ENCODE results near the gene HNRNPUL2.
"Not testable (repeated sequence)": the region's sequence is repeated elsewhere in the genome, so short reads cannot be mapped to it uniquely, and the experiment has no call there.

HNRNPUL2 gene

DNA sequence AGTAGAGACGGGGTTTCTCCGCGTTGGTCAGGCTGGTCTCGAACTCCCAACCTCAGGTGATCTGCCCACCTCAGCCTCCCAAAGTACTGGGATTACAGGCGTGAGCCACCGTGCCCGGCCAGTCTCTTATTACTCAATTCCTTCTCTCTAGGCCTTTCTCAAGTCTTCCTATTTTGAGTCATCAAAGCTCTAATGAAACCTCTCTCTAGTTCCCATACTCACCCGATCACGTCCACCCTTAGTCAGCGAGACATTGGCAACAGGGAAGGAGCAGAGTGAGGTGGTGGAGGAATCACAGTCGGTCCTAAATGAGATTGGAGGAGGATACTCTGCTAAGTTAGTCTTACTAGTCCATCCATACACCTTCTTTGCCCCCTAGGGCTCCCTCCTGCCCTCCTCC, 25.0 kb downstream of the HNRNPUL2 start:
- Mint-ChIP-seq H3K27ac (no peak overlapping the region), H3K36me3 (ENCODE audit: low read depth) (peaks cover 31% of the 10 kb centered on the region), H3K9me3 (no peaks in the 10 kb centered on the region), H3K4me3 (no peak overlapping the region), H3K4me1 (ENCODE audit: low read depth) (peaks cover 20% of the 10 kb centered on the region), H3K27me3 (no peaks in the 10 kb centered on the region)

DNA sequence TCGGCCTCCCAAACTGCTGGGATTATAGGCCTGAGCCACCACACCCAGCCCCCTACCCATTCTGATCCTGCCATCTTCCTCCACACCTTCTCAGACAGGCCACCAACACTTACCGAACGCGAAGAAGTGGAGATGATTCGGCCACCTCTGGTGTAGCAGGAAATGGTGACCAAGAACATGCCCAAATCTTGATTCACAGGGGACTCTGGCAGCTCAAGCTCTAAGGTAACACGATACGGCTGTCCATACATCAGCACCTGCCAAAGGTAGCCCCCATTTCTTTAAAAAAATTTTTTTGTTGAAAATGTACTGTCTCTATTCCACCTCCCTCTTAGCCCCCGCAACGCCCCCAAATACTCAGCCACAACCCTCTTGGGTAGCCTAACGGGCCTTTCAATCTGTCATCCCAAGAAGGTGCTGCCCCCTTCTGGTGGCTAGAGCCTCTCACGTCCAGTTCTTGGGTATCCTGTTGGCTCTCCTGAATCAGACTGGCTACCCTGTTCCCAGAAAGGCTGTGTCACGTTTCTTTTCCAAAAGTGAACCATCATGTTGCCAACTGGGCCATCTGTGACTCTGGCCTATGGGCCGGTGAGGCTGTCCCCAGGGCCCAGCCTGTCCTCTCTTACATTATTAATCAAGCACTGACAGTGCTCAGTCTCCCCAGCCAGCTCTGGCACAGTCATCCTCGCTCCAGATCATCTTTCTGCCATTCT, 32.6 kb downstream of the HNRNPUL2 start:
- Mint-ChIP-seq H3K27me3 (no peaks in the 10 kb centered on the region), H3K27ac (no peak overlapping the region), H3K36me3 (ENCODE audit: low read depth) (peaks cover 23% of the 10 kb centered on the region), H3K9me3 (no peaks in the 10 kb centered on the region), H3K4me3 (no peak overlapping the region), H3K4me1 (ENCODE audit: low read depth) (peaks cover 7% of the 10 kb centered on the region)

DNA sequence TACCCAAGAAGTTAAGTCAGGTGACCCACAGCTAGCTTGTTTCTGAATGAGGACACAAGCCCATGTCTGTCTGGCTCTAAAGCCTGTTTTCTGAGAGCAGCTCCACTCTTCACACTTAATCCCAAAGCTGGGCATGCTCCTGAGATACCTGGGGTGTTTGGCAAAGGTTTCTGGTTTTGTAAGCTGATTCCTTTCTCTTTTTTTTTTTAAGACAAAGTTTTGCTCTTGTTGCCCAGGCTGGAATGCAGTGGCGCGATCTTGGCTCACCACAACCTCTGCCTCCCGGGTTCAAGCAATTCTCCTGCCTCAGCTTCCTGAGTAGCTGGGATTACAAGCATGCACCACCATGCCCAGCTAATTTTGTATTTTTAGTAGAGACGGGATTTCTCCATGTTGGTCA, 33.6 kb downstream of the HNRNPUL2 start:
- not testable (repeated sequence) for H3K27ac Mint-ChIP-seq; H3K4me3 Mint-ChIP-seq; H3K9me3 Mint-ChIP-seq; H3K4me1 Mint-ChIP-seq (ENCODE audit: low read depth); H3K27me3 Mint-ChIP-seq
- H3K36me3 Mint-ChIP-seq (ENCODE audit: low read depth): peaks cover 24% of the 10 kb centered on the region

DNA sequence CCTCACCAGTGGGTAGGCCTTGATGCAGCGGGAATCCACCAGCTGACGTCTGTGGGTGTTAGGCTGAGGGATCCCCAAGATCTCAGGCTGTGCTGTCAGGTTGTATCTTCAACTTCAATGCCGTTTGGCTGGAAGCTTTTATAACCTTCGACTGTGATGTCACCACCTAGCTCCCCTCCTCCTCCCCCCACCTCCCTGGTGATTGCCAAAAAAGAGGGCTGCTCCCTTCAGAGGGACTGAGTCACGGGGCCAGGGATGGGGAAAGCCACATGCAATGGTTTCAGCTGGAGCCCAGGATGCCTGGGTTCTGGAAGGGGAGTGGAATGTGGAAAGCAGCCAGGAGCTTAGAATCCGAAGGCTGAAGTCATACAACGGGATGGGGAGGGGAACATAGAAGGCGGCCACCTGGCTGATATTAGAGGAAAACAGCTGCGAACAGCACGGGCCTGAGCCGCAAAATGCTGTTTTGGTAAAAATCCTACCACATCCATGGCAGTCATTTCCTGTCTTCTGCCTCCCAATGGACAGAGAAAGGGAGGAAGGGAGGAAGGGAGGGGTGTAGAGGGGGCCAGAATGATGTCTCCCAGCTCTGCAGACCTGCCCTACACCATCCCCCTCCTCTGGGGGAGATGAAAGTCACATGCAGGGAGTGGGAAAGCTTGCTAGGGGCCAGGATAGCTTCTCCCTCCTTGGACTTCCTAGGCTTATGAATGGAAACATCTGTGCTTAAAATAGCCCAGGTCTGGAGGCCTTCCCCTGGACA, 37.7 kb downstream of the HNRNPUL2 start, which contains the start of gene LRRN4CL:
LRRN4CL (minus strand) TSS at position 110 of the 763 bp plus-strand sequence. CDS start 1,022 bp downstream, outside the sequence.
- H3K4me1 Mint-ChIP-seq (ENCODE audit: low read depth): peaks cover 2% of the 10 kb centered on the region
- no peaks in the 10 kb centered on the region for H3K9me3 Mint-ChIP-seq
- no peak within 1 kb of the TSS for H3K27ac Mint-ChIP-seq
- H3K36me3 Mint-ChIP-seq (ENCODE audit: low read depth): peaks cover 23% of the 10 kb centered on the region
- H3K4me3 Mint-ChIP-seq: no peak within 1 kb of the TSS
- H3K27me3 Mint-ChIP-seq: peaks cover 9% of the 10 kb centered on the region

DNA sequence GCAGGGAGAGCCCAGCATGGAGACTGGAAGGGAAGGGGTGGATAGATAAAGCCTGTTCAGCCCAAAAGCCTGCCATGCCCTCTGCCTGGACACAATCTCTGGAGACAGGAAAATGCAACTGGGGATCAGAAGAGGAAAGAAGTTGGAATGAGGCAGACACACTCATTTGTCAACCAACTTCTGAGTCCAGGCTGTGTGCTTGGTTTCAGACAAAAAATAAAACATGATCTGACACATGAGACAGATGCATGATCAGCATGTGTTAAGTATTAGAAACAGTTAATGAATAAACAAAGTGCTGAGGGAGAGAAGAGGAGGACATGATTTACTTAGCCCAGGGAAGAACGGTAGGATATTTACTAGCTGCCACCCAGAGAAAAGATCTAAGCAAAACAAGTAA, 38.8 kb downstream of the HNRNPUL2 start:
- no peak overlapping the region for H3K4me3 Mint-ChIP-seq
- H3K27ac Mint-ChIP-seq: no peak overlapping the region
- peaks cover 23% of the 10 kb centered on the region for H3K36me3 Mint-ChIP-seq (ENCODE audit: low read depth)
- no peaks in the 10 kb centered on the region for H3K4me1 Mint-ChIP-seq (ENCODE audit: low read depth)
- H3K27me3 Mint-ChIP-seq: peaks cover 9% of the 10 kb centered on the region
- no peaks in the 10 kb centered on the region for H3K9me3 Mint-ChIP-seq

DNA sequence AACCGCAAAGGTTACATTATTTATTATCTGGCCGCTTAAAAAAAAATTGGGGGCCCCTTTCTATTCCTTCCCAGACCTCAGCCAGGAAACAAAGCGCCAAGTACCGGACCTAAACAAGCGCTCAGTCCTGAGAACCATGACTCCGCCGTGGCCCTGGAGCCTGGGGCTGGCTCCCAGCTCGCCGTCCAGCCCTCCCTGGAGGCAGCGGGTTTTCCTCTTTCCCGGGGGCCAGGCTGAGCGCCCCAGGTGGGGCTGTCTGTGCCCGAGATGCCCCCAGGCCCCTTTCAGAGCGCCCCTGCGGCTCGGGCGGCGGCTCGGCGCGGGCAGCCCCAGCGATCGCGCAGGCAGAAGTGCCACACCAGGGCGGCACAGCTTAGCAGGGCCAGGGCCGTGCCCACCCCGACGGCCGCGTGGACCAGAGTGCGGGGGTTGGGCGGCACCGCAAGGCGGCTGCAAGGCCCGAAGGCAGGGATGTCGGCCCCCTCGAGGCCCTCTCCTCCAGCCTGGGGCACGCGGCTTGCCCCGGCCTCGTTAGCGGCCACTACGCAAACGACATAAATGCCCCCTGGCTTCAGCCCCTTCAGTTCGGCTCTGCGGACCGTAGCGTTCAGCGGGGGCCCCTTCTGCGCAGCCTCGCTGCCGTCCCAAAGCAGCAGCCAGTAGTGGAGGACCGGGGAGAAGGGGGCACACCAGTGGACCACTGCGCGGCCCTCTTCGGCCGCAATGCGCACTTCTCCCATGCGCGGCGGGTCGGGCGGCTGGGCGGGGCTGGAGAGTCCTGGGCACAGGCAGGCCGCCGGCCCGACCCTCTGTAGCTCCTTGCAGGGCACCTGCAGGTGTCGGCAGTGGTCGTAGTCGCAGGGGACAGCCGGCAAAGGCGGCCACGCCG, 39.5 kb downstream of the HNRNPUL2 start:
- Mint-ChIP-seq H3K4me3 (no peak overlapping the region), H3K27ac (no peak overlapping the region), H3K4me1 (ENCODE audit: low read depth) (no peaks in the 10 kb centered on the region), H3K27me3 (peaks cover 9% of the 10 kb centered on the region), H3K36me3 (ENCODE audit: low read depth) (peaks cover 20% of the 10 kb centered on the region), H3K9me3 (no peaks in the 10 kb centered on the region)

DNA sequence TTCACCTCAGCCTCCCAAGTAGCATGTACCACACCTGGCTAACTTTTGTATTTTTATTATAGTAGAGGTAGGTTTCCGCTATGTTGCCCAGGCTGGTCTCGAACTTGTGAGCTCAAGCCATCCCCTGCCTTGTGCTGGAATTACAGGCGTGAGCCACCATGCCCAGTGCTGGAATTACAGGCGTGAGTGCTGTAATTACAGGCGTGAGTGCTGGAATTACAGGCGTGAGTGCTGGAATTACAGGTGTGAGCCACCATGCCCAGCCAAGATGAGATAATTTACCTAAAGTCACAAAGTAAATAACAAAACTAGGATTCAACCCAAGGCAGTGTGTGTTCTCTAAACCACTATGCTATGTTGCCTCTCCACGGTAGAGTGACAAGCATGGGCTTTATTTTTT, 44.7 kb downstream of the HNRNPUL2 start:
- H3K4me3 Mint-ChIP-seq: no peak overlapping the region
- peaks cover 22% of the 10 kb centered on the region for H3K4me1 Mint-ChIP-seq (ENCODE audit: low read depth)
- H3K9me3 Mint-ChIP-seq: no peaks in the 10 kb centered on the region
- H3K27ac Mint-ChIP-seq: no peak overlapping the region
- peaks cover 6% of the 10 kb centered on the region for H3K36me3 Mint-ChIP-seq (ENCODE audit: low read depth)
- peaks cover 5% of the 10 kb centered on the region for H3K27me3 Mint-ChIP-seq

DNA sequence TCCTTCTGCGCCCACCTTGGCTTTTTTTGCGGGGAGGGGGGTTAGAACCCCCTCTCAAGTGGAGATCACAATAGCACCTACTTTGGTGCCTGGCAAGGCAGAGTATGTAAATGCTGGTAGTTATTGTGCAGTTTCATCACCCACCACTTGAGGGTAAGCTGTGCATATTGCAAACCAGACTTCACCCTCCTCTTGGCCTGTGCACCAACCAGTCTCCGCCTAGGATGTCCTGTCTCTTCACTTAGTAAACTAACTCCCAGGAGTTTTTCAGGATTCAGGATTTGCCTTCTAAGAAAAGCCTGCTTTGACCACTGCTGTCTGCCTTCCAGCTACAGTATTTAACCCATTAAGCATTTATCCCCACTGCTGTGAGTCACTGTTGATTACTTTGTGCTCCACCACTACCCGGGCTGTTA, 46.4 kb downstream of the HNRNPUL2 start:
- no peaks in the 10 kb centered on the region for H3K27me3 Mint-ChIP-seq
- H3K36me3 Mint-ChIP-seq (ENCODE audit: low read depth): peaks cover 17% of the 10 kb centered on the region
- H3K27ac Mint-ChIP-seq: peak overlapping the region; percentile 51
- H3K4me3 Mint-ChIP-seq: no peak overlapping the region
- no peaks in the 10 kb centered on the region for H3K9me3 Mint-ChIP-seq
- peaks cover 29% of the 10 kb centered on the region for H3K4me1 Mint-ChIP-seq (ENCODE audit: low read depth)

DNA sequence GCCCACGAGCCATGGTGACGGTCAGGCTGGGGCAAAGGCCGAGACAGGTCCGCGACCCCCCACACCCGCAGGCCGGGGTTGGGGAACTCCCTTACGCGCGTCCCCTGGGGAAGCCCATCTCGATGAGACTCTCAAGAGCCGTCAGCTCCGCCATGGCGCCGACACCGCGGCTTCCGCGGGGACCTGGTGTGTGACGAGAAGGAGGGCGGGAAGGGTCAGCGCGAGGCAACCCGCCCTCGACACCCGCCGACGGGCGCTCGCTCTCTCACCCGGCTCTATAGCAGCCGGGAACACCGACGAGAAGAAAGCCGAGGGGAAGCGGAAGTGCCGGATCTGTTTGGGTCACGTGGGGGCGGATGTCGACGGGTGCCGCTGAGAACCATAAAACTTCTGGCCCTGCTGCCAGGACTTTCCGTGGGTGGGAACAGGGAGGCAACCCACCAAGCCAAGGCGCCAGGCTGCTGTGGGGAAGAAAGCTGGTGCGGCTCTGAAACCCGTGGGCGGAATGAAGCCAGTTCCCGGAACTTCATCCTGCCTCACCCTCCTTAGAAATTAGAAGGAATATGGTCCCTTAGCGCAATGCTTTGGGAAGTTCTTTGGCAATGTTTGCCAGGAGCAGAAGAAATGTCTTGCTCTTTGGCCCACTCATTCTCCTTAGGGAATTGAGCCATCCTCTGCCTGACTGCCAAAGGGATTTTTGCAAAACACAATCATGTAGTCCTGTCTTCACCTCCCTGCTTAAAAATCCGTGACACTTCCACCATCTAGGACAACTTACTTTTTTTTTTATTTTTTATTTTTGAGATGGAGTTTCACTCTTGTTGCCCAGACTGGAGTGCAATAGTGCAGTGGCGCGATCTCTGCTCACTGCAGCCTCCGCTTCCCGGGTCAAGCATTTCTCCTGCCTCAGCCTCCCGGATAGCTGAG, 48.2 kb downstream of the HNRNPUL2 start, which contains the start of gene UBXN1:
UBXN1 (minus strand) TSS at position 304 of the 927 bp plus-strand sequence; CDS start at position 154, 150 bp downstream.
- H3K27me3 Mint-ChIP-seq: no peaks in the 10 kb centered on the region

DNA sequence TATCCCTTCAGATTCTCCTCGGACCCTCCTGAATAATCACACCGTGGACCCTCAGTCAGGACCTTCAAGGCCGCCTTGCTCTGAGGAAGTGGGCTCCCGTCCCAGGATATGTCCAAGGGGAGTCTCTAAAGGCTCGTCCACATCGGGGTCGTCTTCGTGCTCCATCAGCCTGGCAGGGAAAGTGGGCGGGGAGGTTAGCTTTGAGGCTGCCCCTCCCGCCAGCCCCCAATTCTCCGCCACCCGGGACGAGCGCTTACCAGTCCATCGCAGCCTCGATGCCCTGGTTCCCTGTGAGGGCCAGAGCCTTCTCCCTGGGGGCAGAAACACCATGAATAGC, 48.9 kb downstream of the HNRNPUL2 start:
- H3K36me3 Mint-ChIP-seq (ENCODE audit: low read depth): peaks cover 25% of the 10 kb centered on the region
- H3K27ac Mint-ChIP-seq: peak overlapping the region; percentile 92
- H3K4me3 Mint-ChIP-seq: peak overlapping the region; percentile 88
- no peaks in the 10 kb centered on the region for H3K9me3 Mint-ChIP-seq
- peaks cover 38% of the 10 kb centered on the region for H3K4me1 Mint-ChIP-seq (ENCODE audit: low read depth)
- H3K27me3 Mint-ChIP-seq: no peaks in the 10 kb centered on the region

More for the DNA sequence above, 48.2 kb downstream of the HNRNPUL2 start, which contains the start of gene UBXN1:
- Mint-ChIP-seq H3K4me1 (ENCODE audit: low read depth) (peaks cover 33% of the 10 kb centered on the region), H3K27ac (peak within 1 kb of the TSS; percentile 92), H3K36me3 (ENCODE audit: low read depth) (peaks cover 25% of the 10 kb centered on the region), H3K4me3 (peak within 1 kb of the TSS; percentile 88), H3K9me3 (no peaks in the 10 kb centered on the region)

DNA sequence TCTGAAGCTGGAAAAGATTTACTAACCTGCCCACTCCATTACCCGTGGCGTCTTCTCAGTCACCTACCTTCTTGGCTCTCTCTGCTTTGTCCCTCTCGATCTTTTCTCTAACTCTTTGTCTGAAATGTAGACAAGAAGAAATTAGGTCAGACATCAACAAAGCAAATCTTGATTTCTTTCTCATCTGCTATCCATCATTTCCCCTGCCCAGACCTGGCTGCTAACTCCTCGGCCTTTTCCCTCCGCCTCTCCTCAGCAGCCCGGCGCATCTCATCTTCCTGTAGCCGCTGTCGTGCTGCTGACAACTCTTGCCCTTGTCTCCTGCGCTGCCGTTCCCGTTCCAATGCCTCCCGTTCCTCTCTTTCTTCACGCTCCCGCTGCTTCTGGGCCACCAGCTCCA, 49.5 kb downstream of the HNRNPUL2 start:
- no peaks in the 10 kb centered on the region for H3K27me3 Mint-ChIP-seq
- H3K9me3 Mint-ChIP-seq: no peaks in the 10 kb centered on the region
- peaks cover 45% of the 10 kb centered on the region for H3K4me1 Mint-ChIP-seq (ENCODE audit: low read depth)
- peak overlapping the region; percentile 92 for H3K27ac Mint-ChIP-seq
- H3K4me3 Mint-ChIP-seq: peak overlapping the region; percentile 88
- peaks cover 25% of the 10 kb centered on the region for H3K36me3 Mint-ChIP-seq (ENCODE audit: low read depth)

DNA sequence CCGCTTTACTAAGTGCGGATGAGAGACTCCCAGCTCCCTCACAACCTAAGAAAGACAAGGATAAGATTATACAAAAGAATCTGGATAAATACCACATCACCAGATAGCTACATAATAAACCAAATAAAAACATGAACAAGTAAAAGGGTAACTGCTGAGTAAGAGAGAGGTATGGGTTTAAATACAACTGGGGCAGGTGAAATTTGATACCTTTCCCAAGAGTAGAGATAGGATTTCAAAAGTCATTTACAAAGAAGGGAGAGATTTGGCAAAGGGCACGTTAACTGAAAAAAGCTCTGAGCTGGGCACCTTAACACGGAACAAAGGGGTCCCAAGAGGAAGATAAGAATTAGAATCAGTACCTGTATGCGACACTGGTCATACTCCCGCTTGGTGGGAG, 50.1 kb downstream of the HNRNPUL2 start:
- Mint-ChIP-seq H3K4me3 (peak overlapping the region; percentile 88), H3K27ac (peak overlapping the region; percentile 67), H3K4me1 (ENCODE audit: low read depth) (peaks cover 50% of the 10 kb centered on the region), H3K27me3 (no peaks in the 10 kb centered on the region), H3K36me3 (ENCODE audit: low read depth) (peaks cover 26% of the 10 kb centered on the region), H3K9me3 (no peaks in the 10 kb centered on the region)

DNA sequence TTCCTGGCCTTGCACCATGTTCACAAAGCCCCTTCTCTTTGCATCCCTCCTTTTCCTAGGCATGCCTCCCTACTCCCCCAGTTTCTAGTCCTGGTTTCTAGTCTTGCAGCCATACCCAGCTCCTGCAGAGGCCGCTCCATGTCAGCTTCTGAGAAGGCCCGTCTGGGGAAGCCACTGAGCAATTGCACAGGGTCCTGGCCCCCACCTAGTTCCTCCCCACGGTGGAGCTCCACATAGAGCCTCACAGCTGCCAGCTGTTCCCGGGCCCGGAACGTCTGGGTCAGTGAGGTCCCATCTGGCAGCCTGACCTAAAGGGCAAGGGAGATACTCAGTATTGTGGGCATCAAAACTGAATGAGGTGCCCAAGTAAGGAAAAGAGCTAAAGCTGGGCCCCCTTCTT, 50.6 kb downstream of the HNRNPUL2 start:
- Mint-ChIP-seq H3K4me3 (peak overlapping the region; percentile 88), H3K27ac (peak overlapping the region; percentile 67), H3K36me3 (ENCODE audit: low read depth) (peaks cover 31% of the 10 kb centered on the region), H3K4me1 (ENCODE audit: low read depth) (peaks cover 51% of the 10 kb centered on the region), H3K9me3 (no peaks in the 10 kb centered on the region), H3K27me3 (no peaks in the 10 kb centered on the region)

DNA sequence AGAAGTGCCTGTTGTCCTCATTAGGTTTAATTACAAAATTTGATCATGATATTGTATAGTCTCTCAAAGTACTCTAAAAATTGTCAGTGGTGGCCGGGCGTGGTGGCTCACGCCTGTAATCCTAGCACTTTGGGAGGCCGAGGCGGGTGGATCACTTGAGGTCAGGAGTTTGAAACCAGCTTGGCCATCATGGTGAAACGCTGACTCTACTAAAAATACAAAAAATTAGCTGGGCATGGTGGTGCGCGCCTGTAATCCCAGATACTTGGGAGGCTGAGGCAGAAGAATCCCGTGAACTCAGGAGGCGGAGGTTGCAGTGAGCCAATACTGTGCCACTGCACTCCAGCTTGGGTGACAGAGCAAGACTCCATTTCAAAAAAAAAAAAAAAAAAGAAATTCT, 51.8 kb downstream of the HNRNPUL2 start:
- Mint-ChIP-seq H3K36me3 (ENCODE audit: low read depth) (peaks cover 43% of the 10 kb centered on the region), H3K4me1 (ENCODE audit: low read depth) (peaks cover 52% of the 10 kb centered on the region)
- not testable (repeated sequence) for H3K27me3 Mint-ChIP-seq, H3K9me3 Mint-ChIP-seq, H3K4me3 Mint-ChIP-seq, H3K27ac Mint-ChIP-seq

Measured in stimulated activated naive CD8-positive, alpha-beta T cell treated with anti-CD3 and anti-CD28 coated beads, Interleukin-15, Interleukin-2, amounts not matched to agents 100 ng/mL and 50 ng/mL, for 24 hours (primary cell).